ENCODE results near the gene RFX2.

- TF ChIP-seq POLR2A (IDR thresholded peaks at IDR 0.05) = no peak
- no peak for TF ChIP-seq POLR2AphosphoS5 (IDR thresholded peaks at IDR 0.05)
- no peak for TF ChIP-seq CTCF (IDR thresholded peaks at IDR 0.05)
Observed at GRCh38 chr19:5952193-5953029, 157.9 kb downstream of the RFX2 start.

All from breast epithelium (tissue), 3 donors.